ENCODE data around the gene SLC24A4. TPM values are rescaled to one million over a fixed set of nuclear protein-coding genes. Genes with fewer than 3 reads are reported as not detected.
A peak's percentile ranks its signal among the peaks of the same experiment; 100 is the strongest.

SLC24A4 gene
- total RNA-seq, 1 donor from 2014 or later = 3.5 TPM

- no peaks in the 10 kb centered on the region for H3K4me1 ChIP-seq
- no peaks in the 10 kb centered on the region for H3K9me3 ChIP-seq
- no peak for TF ChIP-seq CTCF (IDR thresholded peaks at IDR 0.05)
- no peak for ATAC-seq
- intact Hi-C loops (cut with DNase I) = no loop called here
- no peak for DNase-seq
- no peak overlapping the region for H3K4me3 ChIP-seq
- no peaks in the 10 kb centered on the region for H3K36me3 ChIP-seq
- H3K27me3 ChIP-seq (ENCODE audit: low read depth) = peaks cover 9% of the 10 kb centered on the region
- no peak overlapping the region for H3K27ac ChIP-seq
Observed at GRCh38 chr14:92316937-92317336, 6.0 kb upstream of the SLC24A4 start.

- ATAC-seq = no peak
Observed at GRCh38 chr14:92317511-92317910, 5.5 kb upstream of the SLC24A4 start.

GRCh38 chr14:92321701-92322100 lies 1.3 kb upstream of the SLC24A4 start:
- Histone ChIP-seq H3K4me3 (no peak overlapping the region), H3K36me3 (no peaks in the 10 kb centered on the region), H3K9me3 (no peaks in the 10 kb centered on the region), H3K27me3 (ENCODE audit: low read depth) (peaks cover 50% of the 10 kb centered on the region), H3K27ac (no peak overlapping the region), H3K4me1 (peaks cover 19% of the 10 kb centered on the region)
- no peak for DNase-seq
- ATAC-seq = no peak
- intact Hi-C loops (cut with DNase I) = no loop called here
- TF ChIP-seq CTCF (IDR thresholded peaks at IDR 0.05) = no peak

More at GRCh38 chr14:92317511-92317910, 5.5 kb upstream of the SLC24A4 start:
- intact Hi-C loops (cut with DNase I) = no loop called here
- no peak overlapping the region for H3K27ac ChIP-seq
- H3K4me3 ChIP-seq = no peak overlapping the region
- H3K4me1 ChIP-seq = no peaks in the 10 kb centered on the region
- H3K27me3 ChIP-seq (ENCODE audit: low read depth) = peaks cover 15% of the 10 kb centered on the region
- H3K9me3 ChIP-seq = no peaks in the 10 kb centered on the region
- H3K36me3 ChIP-seq = no peaks in the 10 kb centered on the region
- no peak for DNase-seq
- TF ChIP-seq CTCF (IDR thresholded peaks at IDR 0.05) = no peak

GRCh38 chr14:92322516-92322915 lies 449 bp upstream of the SLC24A4 start:
- H3K4me3 ChIP-seq = peak overlapping the region; percentile 50
- peaks cover 19% of the 10 kb centered on the region for H3K4me1 ChIP-seq
- no peaks in the 10 kb centered on the region for H3K36me3 ChIP-seq
- DNase-seq (no peak), ATAC-seq (no peak)
- TF ChIP-seq CTCF (IDR thresholded peaks at IDR 0.05) = no peak
- H3K27ac ChIP-seq = no peak overlapping the region
- H3K9me3 ChIP-seq = no peaks in the 10 kb centered on the region
- intact Hi-C loops (cut with DNase I) = no loop called here
- peaks cover 50% of the 10 kb centered on the region for H3K27me3 ChIP-seq (ENCODE audit: low read depth)

- ATAC-seq = peak in 1 of 2 donors; percentile 10
- H3K9me3 ChIP-seq = no peaks in the 10 kb centered on the region
- H3K27me3 ChIP-seq (ENCODE audit: low read depth) = peaks cover 50% of the 10 kb centered on the region
- H3K36me3 ChIP-seq = no peaks in the 10 kb centered on the region
- peaks cover 19% of the 10 kb centered on the region for H3K4me1 ChIP-seq
- intact Hi-C loops (cut with DNase I) = no loop called here
- H3K4me3 ChIP-seq = peak overlapping the region; percentile 50
- no peak for DNase-seq
- H3K27ac ChIP-seq = no peak overlapping the region
- TF ChIP-seq CTCF (IDR thresholded peaks at IDR 0.05) = no peak
Observed at GRCh38 chr14:92323916-92324818, 1.2 kb downstream of the SLC24A4 start.

Measured in lower lobe of right lung (tissue), 2 donors.